WTC11 (cell line): Measurements from ENCODE around the gene RRAD. TPM values are rescaled to one million over a fixed set of nuclear protein-coding genes. Genes with fewer than 3 reads are reported as not detected.

Experiments used
- ATAC-seq: fragments of 200-7000 bp; cut with Tn5 transposase; 2 replicates; pipeline ENCODE4 v1.10.0; 2021; ENCODE audit warnings: mild to moderate bottlenecking, moderate library complexity
- CTCF ChIA-PET: fragments of 300-600 bp; sonication (Branson Sonifier 250); formaldehyde crosslinking; loops from one replicate; lab custom pipeline; 2021; ENCODE audit warnings: antibody characterized with exemption; lab: Charles Lee
- POLR2A ChIA-PET: fragments of 350-600 bp; sonication (Branson Sonifier 250); formaldehyde crosslinking; loops from one replicate; lab custom pipeline; 2021; ENCODE audit warnings: antibody characterized with exemption; lab: Charles Lee
- DNase-seq: peaks from one replicate; pipeline ENCODE4 v3.0.0; 2021; ENCODE audit warnings: low spot score
- H3K27ac Mint-ChIP-seq: 2 replicates; pipeline ENCODE4 v1.8.0; 2021; ENCODE audit warnings: mixed read lengths
- H3K27me3 Mint-ChIP-seq: 2 replicates; pipeline ENCODE4 v1.8.0; 2021; ENCODE audit warnings: low read depth, mild to moderate bottlenecking, moderate library complexity, mixed read lengths
- H3K36me3 Mint-ChIP-seq: 2 replicates; pipeline ENCODE4 v1.8.0; 2021; ENCODE audit warnings: mixed read lengths
- H3K4me1 Mint-ChIP-seq: 2 replicates; pipeline ENCODE4 v1.8.0; 2022; ENCODE audit warnings: mixed read lengths
- H3K4me3 Mint-ChIP-seq: 2 replicates; pipeline ENCODE4 v1.8.0; 2021; ENCODE audit warnings: mild to moderate bottlenecking, moderate library complexity, mixed read lengths
- H3K9me3 Mint-ChIP-seq: 2 replicates; pipeline ENCODE4 v1.8.0; 2021; ENCODE audit warnings: mixed read lengths
- CBFB ChIP-seq: sonication (generic); formaldehyde crosslinking; IDR thresholded peaks from 2 replicates; pipeline ENCODE4 v1.8.1; 2022; ENCODE audit warnings: mild to moderate bottlenecking, low read depth, missing genetic modification reagents
- CREM ChIP-seq: sonication (generic); formaldehyde crosslinking; IDR thresholded peaks from 2 replicates; pipeline ENCODE4 v1.8.1; 2022; ENCODE audit warnings: mild to moderate bottlenecking, missing genetic modification reagents, moderate library complexity
- EMX1 ChIP-seq: fragments of 250-450 bp; sonication (Bioruptor Pico); IDR thresholded peaks from 2 replicates; pipeline ENCODE4 v1.8.0; 2021; ENCODE audit warnings: mild to moderate bottlenecking
- FOXK1 ChIP-seq: sonication (generic); formaldehyde crosslinking; IDR thresholded peaks from 2 replicates; pipeline ENCODE4 v1.8.0; 2022; ENCODE audit warnings: mild to moderate bottlenecking, moderate library complexity, missing genetic modification reagents
- IRF2 ChIP-seq: sonication (generic); formaldehyde crosslinking; IDR thresholded peaks from 2 replicates; pipeline ENCODE4 v1.8.0; 2022; ENCODE audit warnings: low read depth, missing genetic modification reagents, borderline replicate concordance
- MXD4 ChIP-seq: fragments of 250-450 bp; sonication (Bioruptor Pico); IDR thresholded peaks from 2 replicates; pipeline ENCODE4 v1.8.0; 2021; ENCODE audit warnings: mild to moderate bottlenecking, moderate library complexity, borderline replicate concordance
- NFATC4 ChIP-seq: fragments of 250-450 bp; sonication (Bioruptor Pico); IDR thresholded peaks from 2 replicates; pipeline ENCODE4 v1.9.0; 2021; ENCODE audit warnings: mild to moderate bottlenecking
- NR1H2 ChIP-seq: sonication (generic); formaldehyde crosslinking; IDR thresholded peaks from 2 replicates; pipeline ENCODE4 v1.9.0; 2021; ENCODE audit warnings: mild to moderate bottlenecking, moderate library complexity, missing genetic modification reagents
- RORB ChIP-seq: fragments of 250-450 bp; sonication (Bioruptor Pico); IDR thresholded peaks from 2 replicates; pipeline ENCODE4 v1.9.0; 2021; ENCODE audit warnings: mild to moderate bottlenecking
- SMAD3 ChIP-seq: sonication (generic); formaldehyde crosslinking; IDR thresholded peaks from 2 replicates; pipeline ENCODE4 v1.8.0; 2022; ENCODE audit warnings: missing genetic modification reagents, mild to moderate bottlenecking, borderline replicate concordance
- ZBTB21 ChIP-seq: sonication (generic); formaldehyde crosslinking; IDR thresholded peaks from 2 replicates; pipeline ENCODE4 v1.8.1; 2023; ENCODE audit warnings: mild to moderate bottlenecking, missing genetic modification reagents, borderline replicate concordance
- ZNF263 ChIP-seq: sonication (generic); formaldehyde crosslinking; IDR thresholded peaks from 2 replicates; pipeline ENCODE4 v1.8.1; 2022; ENCODE audit warnings: low read depth, mild to moderate bottlenecking, moderate library complexity, missing genetic modification reagents
- total RNA-seq: library from RNA; stranded (reverse); gene quantifications from 3 replicates; pipeline ENCODE4 v1.2.3, GENCODE V29; 2021
- TF ChIP-seq, protein P1 (sequence below): sonication (generic); formaldehyde crosslinking; IDR thresholded peaks from 2 replicates; pipeline ENCODE4 v1.8.0; 2023; ENCODE audit warnings: missing genetic modification reagents, mild to moderate bottlenecking, borderline replicate concordance
- TF ChIP-seq, protein P2 (sequence below): sonication (generic); formaldehyde crosslinking; IDR thresholded peaks from 2 replicates; pipeline ENCODE4 v1.8.1; 2022; ENCODE audit warnings: mild to moderate bottlenecking, moderate library complexity, missing genetic modification reagents
- TF ChIP-seq, protein P3 (sequence below): sonication (generic); formaldehyde crosslinking; IDR thresholded peaks from 2 replicates; pipeline ENCODE4 v1.8.1; 2023; ENCODE audit warnings: mild to moderate bottlenecking, missing genetic modification reagents
- TF ChIP-seq, protein P4 (sequence below): fragments of 200-600 bp; IDR thresholded peaks from 2 replicates; pipeline ENCODE4 v1.8.0; 2022; ENCODE audit warnings: antibody characterized with exemption
- TF ChIP-seq, protein P5 (sequence below): sonication (generic); formaldehyde crosslinking; IDR thresholded peaks from 2 replicates; pipeline ENCODE4 v1.8.1; 2022; ENCODE audit warnings: missing genetic modification reagents, borderline replicate concordance
- TF ChIP-seq, protein P6 (sequence below): sonication (generic); formaldehyde crosslinking; IDR thresholded peaks from 2 replicates; pipeline ENCODE4 v1.8.0; 2023; ENCODE audit warnings: missing genetic modification reagents
- TF ChIP-seq, protein P7 (sequence below): fragments of 250-450 bp; sonication (Bioruptor Pico); IDR thresholded peaks from 2 replicates; pipeline ENCODE4 v1.9.0; 2021; ENCODE audit warnings: moderate library complexity, mild to moderate bottlenecking, inconsistent platforms, borderline replicate concordance
- TF ChIP-seq, protein P8 (sequence below): sonication (generic); formaldehyde crosslinking; IDR thresholded peaks from 2 replicates; pipeline ENCODE4 v1.8.1; 2023; ENCODE audit warnings: mild to moderate bottlenecking, missing genetic modification reagents, moderate library complexity

The RRAD gene
- total RNA-seq, 1 experiment from 2014 or later: 0.52 TPM

DNA sequence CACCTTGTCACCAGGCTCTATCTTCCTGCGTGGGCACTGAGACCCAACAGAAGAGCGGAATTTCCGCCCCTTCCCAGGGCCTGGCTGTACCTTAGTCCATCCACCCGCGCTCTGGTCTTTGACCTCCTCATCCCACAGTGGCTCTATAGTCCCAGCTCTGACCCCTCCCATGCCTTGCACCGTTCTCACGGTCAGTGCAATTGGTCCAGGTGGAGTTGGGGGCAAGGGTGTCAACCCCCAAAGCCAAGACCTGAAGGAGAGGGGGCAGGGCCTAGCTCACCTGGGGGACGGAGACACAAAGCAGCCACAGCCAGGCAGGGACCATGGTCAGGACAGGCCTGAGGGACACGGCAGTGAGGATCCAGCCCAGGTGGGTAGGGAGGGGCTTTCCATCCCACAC, 7.6 kb downstream of the RRAD start:
- H3K4me1 Mint-ChIP-seq: no peaks in the 10 kb centered on the region
- TF ChIP-seq, protein P1, sequence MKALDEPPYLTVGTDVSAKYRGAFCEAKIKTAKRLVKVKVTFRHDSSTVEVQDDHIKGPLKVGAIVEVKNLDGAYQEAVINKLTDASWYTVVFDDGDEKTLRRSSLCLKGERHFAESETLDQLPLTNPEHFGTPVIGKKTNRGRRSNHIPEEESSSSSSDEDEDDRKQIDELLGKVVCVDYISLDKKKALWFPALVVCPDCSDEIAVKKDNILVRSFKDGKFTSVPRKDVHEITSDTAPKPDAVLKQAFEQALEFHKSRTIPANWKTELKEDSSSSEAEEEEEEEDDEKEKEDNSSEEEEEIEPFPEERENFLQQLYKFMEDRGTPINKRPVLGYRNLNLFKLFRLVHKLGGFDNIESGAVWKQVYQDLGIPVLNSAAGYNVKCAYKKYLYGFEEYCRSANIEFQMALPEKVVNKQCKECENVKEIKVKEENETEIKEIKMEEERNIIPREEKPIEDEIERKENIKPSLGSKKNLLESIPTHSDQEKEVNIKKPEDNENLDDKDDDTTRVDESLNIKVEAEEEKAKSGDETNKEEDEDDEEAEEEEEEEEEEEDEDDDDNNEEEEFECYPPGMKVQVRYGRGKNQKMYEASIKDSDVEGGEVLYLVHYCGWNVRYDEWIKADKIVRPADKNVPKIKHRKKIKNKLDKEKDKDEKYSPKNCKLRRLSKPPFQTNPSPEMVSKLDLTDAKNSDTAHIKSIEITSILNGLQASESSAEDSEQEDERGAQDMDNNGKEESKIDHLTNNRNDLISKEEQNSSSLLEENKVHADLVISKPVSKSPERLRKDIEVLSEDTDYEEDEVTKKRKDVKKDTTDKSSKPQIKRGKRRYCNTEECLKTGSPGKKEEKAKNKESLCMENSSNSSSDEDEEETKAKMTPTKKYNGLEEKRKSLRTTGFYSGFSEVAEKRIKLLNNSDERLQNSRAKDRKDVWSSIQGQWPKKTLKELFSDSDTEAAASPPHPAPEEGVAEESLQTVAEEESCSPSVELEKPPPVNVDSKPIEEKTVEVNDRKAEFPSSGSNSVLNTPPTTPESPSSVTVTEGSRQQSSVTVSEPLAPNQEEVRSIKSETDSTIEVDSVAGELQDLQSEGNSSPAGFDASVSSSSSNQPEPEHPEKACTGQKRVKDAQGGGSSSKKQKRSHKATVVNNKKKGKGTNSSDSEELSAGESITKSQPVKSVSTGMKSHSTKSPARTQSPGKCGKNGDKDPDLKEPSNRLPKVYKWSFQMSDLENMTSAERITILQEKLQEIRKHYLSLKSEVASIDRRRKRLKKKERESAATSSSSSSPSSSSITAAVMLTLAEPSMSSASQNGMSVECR (CRISPR knock-in tag): no peak
- TF ChIP-seq ZBTB21 (no peak), MXD4 (CRISPR knock-in tag) (no peak), CBFB (no peak), ZNF263 (CRISPR knock-in tag) (no peak)
- TF ChIP-seq, protein P2, sequence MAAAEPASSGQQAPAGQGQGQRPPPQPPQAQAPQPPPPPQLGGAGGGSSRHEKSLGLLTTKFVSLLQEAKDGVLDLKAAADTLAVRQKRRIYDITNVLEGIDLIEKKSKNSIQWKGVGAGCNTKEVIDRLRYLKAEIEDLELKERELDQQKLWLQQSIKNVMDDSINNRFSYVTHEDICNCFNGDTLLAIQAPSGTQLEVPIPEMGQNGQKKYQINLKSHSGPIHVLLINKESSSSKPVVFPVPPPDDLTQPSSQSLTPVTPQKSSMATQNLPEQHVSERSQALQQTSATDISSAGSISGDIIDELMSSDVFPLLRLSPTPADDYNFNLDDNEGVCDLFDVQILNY (CRISPR knock-in tag): no peak
- TF ChIP-seq, protein P3, sequence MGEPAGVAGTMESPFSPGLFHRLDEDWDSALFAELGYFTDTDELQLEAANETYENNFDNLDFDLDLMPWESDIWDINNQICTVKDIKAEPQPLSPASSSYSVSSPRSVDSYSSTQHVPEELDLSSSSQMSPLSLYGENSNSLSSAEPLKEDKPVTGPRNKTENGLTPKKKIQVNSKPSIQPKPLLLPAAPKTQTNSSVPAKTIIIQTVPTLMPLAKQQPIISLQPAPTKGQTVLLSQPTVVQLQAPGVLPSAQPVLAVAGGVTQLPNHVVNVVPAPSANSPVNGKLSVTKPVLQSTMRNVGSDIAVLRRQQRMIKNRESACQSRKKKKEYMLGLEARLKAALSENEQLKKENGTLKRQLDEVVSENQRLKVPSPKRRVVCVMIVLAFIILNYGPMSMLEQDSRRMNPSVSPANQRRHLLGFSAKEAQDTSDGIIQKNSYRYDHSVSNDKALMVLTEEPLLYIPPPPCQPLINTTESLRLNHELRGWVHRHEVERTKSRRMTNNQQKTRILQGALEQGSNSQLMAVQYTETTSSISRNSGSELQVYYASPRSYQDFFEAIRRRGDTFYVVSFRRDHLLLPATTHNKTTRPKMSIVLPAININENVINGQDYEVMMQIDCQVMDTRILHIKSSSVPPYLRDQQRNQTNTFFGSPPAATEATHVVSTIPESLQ (CRISPR knock-in tag): no peak
- TF ChIP-seq, all 79 proteins: peak for 0
- Mint-ChIP-seq H3K36me3 (no peaks in the 10 kb centered on the region), H3K9me3 (no peaks in the 10 kb centered on the region), H3K27me3 (peaks cover 6% of the 10 kb centered on the region), H3K27ac (no peak overlapping the region), H3K4me3 (no peak overlapping the region)
- DNase-seq (no peak), ATAC-seq (no peak)
- POLR2A ChIA-PET: no interaction called here
- CTCF ChIA-PET: interaction anchor here (1.5 to 6.0 kb wide), 3 partner anchors 11 to 22 kb away, joined by 3 to 31 read pairs (median 13); no protein-coding TSS in a partner anchor

DNA sequence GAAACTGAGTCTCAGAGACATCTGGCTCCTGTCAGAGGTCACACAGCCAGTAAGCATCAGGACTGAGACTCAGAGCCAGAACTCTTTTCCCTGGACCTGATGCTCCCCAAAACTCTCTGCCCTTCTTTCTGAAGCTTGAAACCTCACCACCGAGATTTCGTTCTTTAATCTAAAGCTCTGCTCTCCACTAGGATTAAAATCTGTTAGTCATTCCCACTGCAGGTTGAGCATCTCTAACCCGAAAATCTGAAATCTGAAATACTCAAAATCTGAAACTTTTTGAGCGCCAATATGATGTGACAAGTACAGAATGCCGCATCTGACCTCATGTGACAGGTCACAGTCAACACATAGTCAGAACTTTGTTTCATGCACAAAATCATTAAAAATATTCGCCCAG, 8.8 kb downstream of the RRAD start:
- no peak for DNase-seq
- Mint-ChIP-seq H3K27me3 (peaks cover 6% of the 10 kb centered on the region), H3K36me3 (no peaks in the 10 kb centered on the region), H3K4me3 (no peak overlapping the region), H3K27ac (no peak overlapping the region), H3K4me1 (no peaks in the 10 kb centered on the region), H3K9me3 (no peaks in the 10 kb centered on the region)
- ATAC-seq: no peak
- ChIA-PET POLR2A (no interaction called here), CTCF (interaction anchor here (0.9 to 6.0 kb wide), 5 partner anchors 9 to 239 kb away, joined by 3 to 31 read pairs (median 4); partner anchors contain the start of genes CES3 and RRAD)
- TF ChIP-seq, protein P3 (CRISPR knock-in tag): no peak
- TF ChIP-seq, protein P4, sequence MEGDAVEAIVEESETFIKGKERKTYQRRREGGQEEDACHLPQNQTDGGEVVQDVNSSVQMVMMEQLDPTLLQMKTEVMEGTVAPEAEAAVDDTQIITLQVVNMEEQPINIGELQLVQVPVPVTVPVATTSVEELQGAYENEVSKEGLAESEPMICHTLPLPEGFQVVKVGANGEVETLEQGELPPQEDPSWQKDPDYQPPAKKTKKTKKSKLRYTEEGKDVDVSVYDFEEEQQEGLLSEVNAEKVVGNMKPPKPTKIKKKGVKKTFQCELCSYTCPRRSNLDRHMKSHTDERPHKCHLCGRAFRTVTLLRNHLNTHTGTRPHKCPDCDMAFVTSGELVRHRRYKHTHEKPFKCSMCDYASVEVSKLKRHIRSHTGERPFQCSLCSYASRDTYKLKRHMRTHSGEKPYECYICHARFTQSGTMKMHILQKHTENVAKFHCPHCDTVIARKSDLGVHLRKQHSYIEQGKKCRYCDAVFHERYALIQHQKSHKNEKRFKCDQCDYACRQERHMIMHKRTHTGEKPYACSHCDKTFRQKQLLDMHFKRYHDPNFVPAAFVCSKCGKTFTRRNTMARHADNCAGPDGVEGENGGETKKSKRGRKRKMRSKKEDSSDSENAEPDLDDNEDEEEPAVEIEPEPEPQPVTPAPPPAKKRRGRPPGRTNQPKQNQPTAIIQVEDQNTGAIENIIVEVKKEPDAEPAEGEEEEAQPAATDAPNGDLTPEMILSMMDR: no peak
- TF ChIP-seq, protein P5, sequence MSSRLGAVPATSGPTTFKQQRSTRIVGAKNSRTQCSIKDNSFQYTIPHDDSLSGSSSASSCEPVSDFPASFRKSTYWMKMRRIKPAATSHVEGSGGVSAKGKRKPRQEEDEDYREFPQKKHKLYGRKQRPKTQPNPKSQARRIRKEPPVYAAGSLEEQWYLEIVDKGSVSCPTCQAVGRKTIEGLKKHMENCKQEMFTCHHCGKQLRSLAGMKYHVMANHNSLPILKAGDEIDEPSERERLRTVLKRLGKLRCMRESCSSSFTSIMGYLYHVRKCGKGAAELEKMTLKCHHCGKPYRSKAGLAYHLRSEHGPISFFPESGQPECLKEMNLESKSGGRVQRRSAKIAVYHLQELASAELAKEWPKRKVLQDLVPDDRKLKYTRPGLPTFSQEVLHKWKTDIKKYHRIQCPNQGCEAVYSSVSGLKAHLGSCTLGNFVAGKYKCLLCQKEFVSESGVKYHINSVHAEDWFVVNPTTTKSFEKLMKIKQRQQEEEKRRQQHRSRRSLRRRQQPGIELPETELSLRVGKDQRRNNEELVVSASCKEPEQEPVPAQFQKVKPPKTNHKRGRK (CRISPR knock-in tag): no peak
- TF ChIP-seq FOXK1: no peak
- no peak for TF ChIP-seq NR1H2 (CRISPR knock-in tag)
- TF ChIP-seq, protein P6, sequence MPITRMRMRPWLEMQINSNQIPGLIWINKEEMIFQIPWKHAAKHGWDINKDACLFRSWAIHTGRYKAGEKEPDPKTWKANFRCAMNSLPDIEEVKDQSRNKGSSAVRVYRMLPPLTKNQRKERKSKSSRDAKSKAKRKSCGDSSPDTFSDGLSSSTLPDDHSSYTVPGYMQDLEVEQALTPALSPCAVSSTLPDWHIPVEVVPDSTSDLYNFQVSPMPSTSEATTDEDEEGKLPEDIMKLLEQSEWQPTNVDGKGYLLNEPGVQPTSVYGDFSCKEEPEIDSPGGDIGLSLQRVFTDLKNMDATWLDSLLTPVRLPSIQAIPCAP (CRISPR knock-in tag): no peak
- no peak for TF ChIP-seq NFATC4
- no peak for TF ChIP-seq CREM (CRISPR knock-in tag)
- TF ChIP-seq IRF2 (CRISPR knock-in tag): no peak
- TF ChIP-seq, protein P7, sequence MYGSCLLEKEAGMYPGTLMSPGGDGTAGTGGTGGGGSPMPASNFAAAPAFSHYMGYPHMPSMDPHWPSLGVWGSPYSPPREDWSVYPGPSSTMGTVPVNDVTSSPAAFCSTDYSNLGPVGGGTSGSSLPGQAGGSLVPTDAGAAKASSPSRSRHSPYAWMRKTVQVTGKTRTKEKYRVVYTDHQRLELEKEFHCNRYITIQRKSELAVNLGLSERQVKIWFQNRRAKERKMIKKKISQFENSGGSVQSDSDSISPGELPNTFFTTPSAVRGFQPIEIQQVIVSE (CRISPR knock-in tag): no peak
- no peak for TF ChIP-seq SMAD3
- TF ChIP-seq RORB (CRISPR knock-in tag): no peak
- TF ChIP-seq CBFB: no peak
- no peak for TF ChIP-seq EMX1 (CRISPR knock-in tag)
- TF ChIP-seq, protein P8, sequence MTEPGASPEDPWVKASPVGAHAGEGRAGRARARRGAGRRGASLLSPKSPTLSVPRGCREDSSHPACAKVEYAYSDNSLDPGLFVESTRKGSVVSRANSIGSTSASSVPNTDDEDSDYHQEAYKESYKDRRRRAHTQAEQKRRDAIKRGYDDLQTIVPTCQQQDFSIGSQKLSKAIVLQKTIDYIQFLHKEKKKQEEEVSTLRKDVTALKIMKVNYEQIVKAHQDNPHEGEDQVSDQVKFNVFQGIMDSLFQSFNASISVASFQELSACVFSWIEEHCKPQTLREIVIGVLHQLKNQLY: no peak
